ENCODE data around the gene KLF6. TPM values are rescaled to one million over a fixed set of nuclear protein-coding genes. Genes with fewer than 3 reads are reported as not detected.

The KLF6 gene
- polyA plus RNA-seq (2011; rRNA removed) (46.1 and 47.2 TPM in 2 replicates), polyA minus RNA-seq (2011; rRNA and poly(A)+ RNA removed) (243 and 375 TPM in 2 replicates)

DNA sequence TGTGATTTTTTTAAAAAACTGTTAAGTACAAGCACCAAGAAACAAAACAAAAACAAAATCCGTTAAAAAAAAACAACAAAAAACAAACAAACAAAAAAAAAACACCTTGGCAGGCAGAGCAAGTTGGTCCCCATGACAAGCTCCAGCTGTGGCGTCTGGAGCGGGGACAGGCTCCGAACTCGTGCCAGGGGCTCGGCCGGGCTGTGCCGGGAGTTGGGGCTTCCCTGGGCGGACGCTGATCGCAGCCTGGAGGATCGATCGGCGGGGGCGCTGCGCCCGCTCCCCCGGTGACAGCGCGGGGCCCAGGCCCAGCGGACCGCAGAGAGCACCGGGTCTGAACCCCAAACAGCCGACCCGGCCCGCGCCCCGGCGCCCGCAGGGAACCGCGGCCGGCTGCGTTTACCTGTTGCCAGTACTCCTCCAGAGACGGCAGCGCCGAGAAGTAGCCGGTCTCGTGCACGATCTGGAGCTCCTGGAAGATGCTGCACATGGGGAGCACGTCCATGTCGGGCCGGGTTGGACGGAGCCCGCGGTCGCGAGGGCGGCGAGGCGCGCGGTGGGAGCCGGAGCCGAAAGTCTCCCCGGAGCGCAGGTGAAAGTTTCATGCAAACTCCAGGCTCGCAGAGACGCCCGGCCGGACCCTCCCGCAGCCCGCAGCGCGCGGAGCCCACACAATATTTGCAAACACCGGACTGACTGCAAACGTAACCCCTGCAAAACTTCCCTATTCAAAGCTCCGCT is at the start of gene KLF6:
TSS of gene KLF6 (minus strand) at position 700 of the 741 bp plus-strand sequence. CDS start at position 505, 195 bp downstream.
- CTCF ChIA-PET: interaction anchor here (1.0 to 1.6 kb wide), 2 partner anchors 332 to 982 kb away, joined by 3 read pairs; no protein-coding TSS in a partner anchor
- Histone ChIP-seq H3K27ac (ENCODE audit: low read depth, low read length) (peak within 1 kb of the TSS; percentile 99), H3K27me3 (ENCODE audit: control insufficient read depth, insufficient read depth, low read length) (no peaks in the 10 kb centered on the region), H3K4me3 (ENCODE audit: low read depth, low read length) (peak within 1 kb of the TSS; percentile 88), H3K9me3 (ENCODE audit: control insufficient read depth, insufficient read depth, low read length) (peaks cover 11% of the 10 kb centered on the region; the same call in 1 of the 2 replicates)
- no peak for TF ChIP-seq CTCF (IDR thresholded peaks at IDR 0.05; ENCODE audit: low read depth, low read length)
- POLR2A ChIA-PET: interaction anchor here (0.6 to 5.2 kb wide), 72 partner anchors 9 to 987 kb away, joined by 3 to 100 read pairs (median 4); no protein-coding TSS in a partner anchor
- no peak for DNase-seq (ENCODE audit: low read depth, low spot score)

GRCh38 chr10:3834404-3834803 is 49.4 kb upstream of the KLF6 start:
- ChIA-PET CTCF (no interaction called here), POLR2A (no interaction called here)
- no peak overlapping the region for H3K4me3 ChIP-seq (ENCODE audit: low read depth, low read length)
- TF ChIP-seq CTCF (IDR thresholded peaks at IDR 0.05; ENCODE audit: low read depth, low read length): no peak
- no peaks in the 10 kb centered on the region for H3K27me3 ChIP-seq (ENCODE audit: control insufficient read depth, insufficient read depth, low read length)
- H3K27ac ChIP-seq (ENCODE audit: low read depth, low read length): no peak overlapping the region
- no peaks in the 10 kb centered on the region for H3K9me3 ChIP-seq (ENCODE audit: control insufficient read depth, insufficient read depth, low read length)
- no peak for DNase-seq (ENCODE audit: low read depth, low spot score)

DNA sequence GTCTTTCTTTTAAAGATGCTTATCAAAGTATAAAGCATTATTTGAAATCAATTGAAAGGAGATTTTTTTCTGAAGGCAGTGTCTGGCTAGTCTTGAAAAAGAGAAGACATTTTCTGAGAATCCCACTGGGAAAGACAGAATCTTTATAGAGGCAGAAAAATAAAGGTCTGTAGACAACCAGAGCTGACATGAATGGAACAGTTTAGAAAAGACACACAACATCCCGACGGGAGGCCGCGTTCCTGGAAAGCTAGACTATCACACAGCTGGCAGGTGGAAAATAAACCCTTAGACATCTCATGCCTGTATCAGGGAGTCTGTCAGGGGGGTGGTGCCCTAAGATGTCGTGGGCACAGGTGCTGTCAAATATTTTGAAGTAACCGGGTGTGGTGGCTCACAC is 48.0 kb upstream of the KLF6 start:
- CTCF ChIA-PET: no interaction called here
- no peaks in the 10 kb centered on the region for H3K9me3 ChIP-seq (ENCODE audit: control insufficient read depth, insufficient read depth, low read length)
- no peak overlapping the region for H3K27ac ChIP-seq (ENCODE audit: low read depth, low read length)
- TF ChIP-seq CTCF (IDR thresholded peaks at IDR 0.05; ENCODE audit: low read depth, low read length): no peak
- H3K27me3 ChIP-seq (ENCODE audit: control insufficient read depth, insufficient read depth, low read length): no peaks in the 10 kb centered on the region
- POLR2A ChIA-PET: no interaction called here
- H3K4me3 ChIP-seq (ENCODE audit: low read depth, low read length): no peak overlapping the region
- no peak for DNase-seq (ENCODE audit: low read depth, low spot score)

DNA sequence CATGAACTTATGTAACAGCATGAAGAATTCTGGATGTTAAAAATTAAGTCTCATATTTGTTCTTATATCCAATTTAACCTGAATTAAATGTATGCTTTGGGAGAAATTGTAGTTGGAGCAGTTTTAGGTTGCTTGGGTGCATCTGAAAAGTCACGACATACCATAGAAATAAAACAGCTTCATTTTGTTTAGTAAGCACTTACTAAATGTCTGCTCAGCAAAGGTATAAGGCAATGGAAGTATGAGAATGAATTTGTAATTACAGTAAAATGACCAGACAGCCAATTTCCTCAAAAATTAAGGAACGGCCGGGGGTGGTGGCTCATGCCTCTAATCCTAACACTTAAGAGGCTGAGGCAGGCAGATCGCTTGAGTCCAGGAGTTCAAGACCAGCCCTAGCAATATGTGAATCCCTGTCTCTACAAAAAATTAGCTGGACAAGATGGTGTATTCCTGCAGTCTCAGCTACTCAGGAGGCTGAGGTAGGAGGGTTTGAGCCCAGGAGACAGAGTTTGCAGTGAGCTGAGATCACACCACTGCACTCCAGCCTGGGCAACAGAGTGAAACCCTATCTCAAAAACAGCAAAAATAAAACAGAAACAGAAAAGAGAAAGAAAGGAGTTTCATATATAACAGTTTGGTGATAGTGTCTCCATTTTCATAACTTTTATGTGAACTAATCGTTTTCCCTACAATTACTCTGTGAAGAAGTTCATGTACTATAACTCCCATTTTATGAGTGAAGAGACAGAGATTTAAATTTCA is 47.2 kb upstream of the KLF6 start:
- POLR2A ChIA-PET: interaction anchor here (0.7 kb wide), 1 partner anchor 69 kb away, joined by 10 read pairs; no protein-coding TSS in a partner anchor
- H3K27me3 ChIP-seq (ENCODE audit: control insufficient read depth, insufficient read depth, low read length): no peaks in the 10 kb centered on the region
- CTCF ChIA-PET: no interaction called here
- no peak overlapping the region for H3K4me3 ChIP-seq (ENCODE audit: low read depth, low read length)
- no peak for TF ChIP-seq CTCF (IDR thresholded peaks at IDR 0.05; ENCODE audit: low read depth, low read length)
- no peaks in the 10 kb centered on the region for H3K9me3 ChIP-seq (ENCODE audit: control insufficient read depth, insufficient read depth, low read length)
- no peak overlapping the region for H3K27ac ChIP-seq (ENCODE audit: low read depth, low read length)
- DNase-seq (ENCODE audit: low read depth, low spot score): no peak
